ENCODE data around the gene FARP2.
A peak's percentile ranks its signal among the peaks of the same experiment; 100 is the strongest.
"Not testable (repeated sequence)": the region's sequence is repeated elsewhere in the genome, so short reads cannot be mapped to it uniquely, and the experiment has no call there.

The FARP2 gene

GRCh38 chr2:241355983-241356870 is at the start of gene FARP2:
Gene FARP2, plus strand, starts transcription at chr2:241356285. Its CDS starts 16,823 bp downstream, at chr2:241373108.
- DNase-seq (ENCODE audit: low read depth): peak; percentile 93

GRCh38 chr2:241307055-241307454 is 49.0 kb upstream of the FARP2 start:
- no peak for DNase-seq (ENCODE audit: low read depth)

GRCh38 chr2:241308267-241308666 is 47.8 kb upstream of the FARP2 start:
- no peak for DNase-seq (ENCODE audit: low read depth)

GRCh38 chr2:241308832-241309500 is 47.1 kb upstream of the FARP2 start:
- no peak for DNase-seq (ENCODE audit: low read depth)

- DNase-seq (ENCODE audit: low read depth): peak; percentile 27
These were observed 46.4 kb upstream of the FARP2 start for GRCh38 chr2:241309684-241310117.

GRCh38 chr2:241310917-241311566 is 45.0 kb upstream of the FARP2 start:
- no peak for DNase-seq (ENCODE audit: low read depth)

- DNase-seq (ENCODE audit: low read depth): no peak
These were observed 44.0 kb upstream of the FARP2 start for GRCh38 chr2:241312082-241312481.

GRCh38 chr2:241313543-241314095 is 42.5 kb upstream of the FARP2 start:
- no peak for DNase-seq (ENCODE audit: low read depth)

- DNase-seq (ENCODE audit: low read depth): no peak
These were observed 41.6 kb upstream of the FARP2 start for GRCh38 chr2:241314226-241315092.

- peak; percentile 100 for DNase-seq (ENCODE audit: low read depth)
These were observed 40.8 kb upstream of the FARP2 start, which contains the start of gene HDLBP for GRCh38 chr2:241315093-241315878. Gene HDLBP, minus strand, starts transcription at chr2:241315672. Its CDS starts 48,803 bp downstream, at chr2:241266869.

- DNase-seq (ENCODE audit: low read depth): peak; percentile 47
These were observed 40.0 kb upstream of the FARP2 start, which contains the start of gene SEPTIN2 for GRCh38 chr2:241315879-241316631. Gene SEPTIN2, plus strand, starts transcription at chr2:241315925. Its CDS starts 8,308 bp downstream, at chr2:241324233.

GRCh38 chr2:241316825-241317224 is 39.3 kb upstream of the FARP2 start:
- DNase-seq (ENCODE audit: low read depth): no peak

GRCh38 chr2:241317391-241317790 is 38.7 kb upstream of the FARP2 start:
- no peak for DNase-seq (ENCODE audit: low read depth)

GRCh38 chr2:241318830-241319229 is 37.3 kb upstream of the FARP2 start:
- not testable (repeated sequence) for DNase-seq (ENCODE audit: low read depth)

GRCh38 chr2:241320394-241320793 is 35.7 kb upstream of the FARP2 start:
- no peak for DNase-seq (ENCODE audit: low read depth)

- no peak for DNase-seq (ENCODE audit: low read depth)
These were observed 35.1 kb upstream of the FARP2 start for GRCh38 chr2:241321033-241321432.

GRCh38 chr2:241321886-241322285 is 34.2 kb upstream of the FARP2 start:
- no peak for DNase-seq (ENCODE audit: low read depth)

- DNase-seq (ENCODE audit: low read depth): no peak
These were observed 32.3 kb upstream of the FARP2 start for GRCh38 chr2:241323778-241324177.

GRCh38 chr2:241324775-241325174 is 31.3 kb upstream of the FARP2 start:
- no peak for DNase-seq (ENCODE audit: low read depth)

- DNase-seq (ENCODE audit: low read depth): no peak
These were observed 30.8 kb upstream of the FARP2 start for GRCh38 chr2:241325257-241325656.
